Stimulated activated naive CD8-positive, alpha-beta T cell treated with anti-CD3 and anti-CD28 coated beads, Interleukin-15, amount 100 ng/mL, for 72 hours (primary cell): Measurements from ENCODE around the gene SH3RF3.
"Not testable (repeated sequence)": the region's sequence is repeated elsewhere in the genome, so short reads cannot be mapped to it uniquely, and the experiment has no call there.

Experiments used
- ATAC-seq: fragments of 150-1000 bp; cut with Tn5 transposase; 2 replicates; pipeline ENCODE4 v1.10.0; 2021; ENCODE audit warnings: mild to moderate bottlenecking, moderate library complexity
- DNase-seq, 2 donors: peaks; one replicate each; pipeline ENCODE4 v3.0.0; 2021 to 2022
- H3K27ac Mint-ChIP-seq, 2 donors: one replicate each; pipeline ENCODE4 v1.8.0; 2022; ENCODE audit warnings: mild to moderate bottlenecking in 2 of 2, mixed read lengths in 2 of 2, moderate library complexity in 2 of 2
- H3K27me3 Mint-ChIP-seq: one replicate; pipeline ENCODE4 v1.8.0; 2022; ENCODE audit warnings: mixed read lengths
- H3K4me1 Mint-ChIP-seq: one replicate; pipeline ENCODE4 v1.8.0; 2022; ENCODE audit warnings: mild to moderate bottlenecking, mixed read lengths
- H3K4me3 Mint-ChIP-seq, 2 donors: one replicate each; pipeline ENCODE4 v1.8.0; 2022; ENCODE audit warnings: mild to moderate bottlenecking in 2 of 2, mixed read lengths in 2 of 2, moderate library complexity in 1 of 2
- H3K9me3 Mint-ChIP-seq, 2 donors: one replicate each; pipeline ENCODE4 v1.8.0; 2022; ENCODE audit warnings: mixed read lengths in 2 of 2

Gene SH3RF3

GRCh38 chr2:109216332-109216731 lies 87.3 kb downstream of the SH3RF3 start:
- no peak for DNase-seq

DNA sequence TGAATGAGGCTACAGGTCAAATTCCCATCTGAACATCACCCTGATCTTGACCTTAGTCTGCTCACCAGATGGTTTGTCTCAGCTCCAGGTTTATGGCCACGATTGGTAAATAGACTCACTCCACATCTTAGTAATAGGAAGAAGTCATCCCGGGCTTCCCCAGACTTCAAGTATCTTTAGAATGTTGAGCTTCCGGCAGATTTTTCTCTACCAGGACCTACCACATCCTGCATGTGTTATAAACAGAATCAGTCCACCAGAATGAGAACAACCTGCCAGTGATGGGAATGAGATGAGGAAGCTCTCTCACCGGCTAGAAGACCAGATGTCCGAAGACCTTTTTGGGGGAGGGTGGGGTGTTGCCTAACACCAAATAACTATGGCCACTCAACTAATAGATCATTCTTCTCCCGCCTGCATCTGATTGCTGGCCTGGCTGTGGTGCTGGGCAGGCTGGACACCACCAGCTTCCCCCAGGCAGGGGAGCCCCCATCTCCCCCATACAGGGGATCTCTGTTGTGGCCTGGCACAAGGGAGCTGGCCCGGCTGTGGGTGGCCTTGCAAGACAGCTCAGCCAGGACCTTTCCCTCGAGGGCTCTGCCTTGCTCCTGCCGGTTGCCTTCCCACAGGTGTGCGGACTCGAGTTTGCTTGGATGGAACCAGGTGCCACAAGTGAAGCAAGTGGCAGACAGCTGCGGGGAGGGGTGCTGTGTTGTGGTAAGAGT lies 88.5 kb downstream of the SH3RF3 start:
- no peak for DNase-seq
- no peak for ATAC-seq
- peaks cover 66% of the 10 kb centered on the region for H3K4me1 Mint-ChIP-seq

More at GRCh38 chr2:109216332-109216731, 87.3 kb downstream of the SH3RF3 start:
- Mint-ChIP-seq H3K27ac (no peak overlapping the region), H3K4me1 (peaks cover 70% of the 10 kb centered on the region), H3K9me3 (no peaks in the 10 kb centered on the region), H3K27me3 (peaks cover 65% of the 10 kb centered on the region), H3K4me3 (no peak overlapping the region)
- no peak for ATAC-seq

GRCh38 chr2:109218087-109218791 lies 89.2 kb downstream of the SH3RF3 start:
- Mint-ChIP-seq H3K27me3 (peaks cover 46% of the 10 kb centered on the region), H3K27ac (peak overlapping the region in 1 of 2 donors; percentile 70), H3K4me1 (peaks cover 63% of the 10 kb centered on the region), H3K9me3 (no peaks in the 10 kb centered on the region), H3K4me3 (peak overlapping the region; percentile 63 to 71)
- no peak for ATAC-seq
- no peak for DNase-seq

More for the DNA sequence above, 88.5 kb downstream of the SH3RF3 start:
- peak overlapping the region; percentile 63 to 71 for H3K4me3 Mint-ChIP-seq
- H3K27ac Mint-ChIP-seq = peak overlapping the region; percentile 43 to 70
- no peaks in the 10 kb centered on the region for H3K9me3 Mint-ChIP-seq
- H3K27me3 Mint-ChIP-seq = peaks cover 53% of the 10 kb centered on the region

- Mint-ChIP-seq H3K4me3 (peak overlapping the region; percentile 27 to 71), H3K4me1 (peaks cover 63% of the 10 kb centered on the region), H3K27ac (no peak overlapping the region), H3K9me3 (no peaks in the 10 kb centered on the region), H3K27me3 (peaks cover 41% of the 10 kb centered on the region)
- DNase-seq (no peak), ATAC-seq (no peak)
Observed at GRCh38 chr2:109218792-109219126, 89.8 kb downstream of the SH3RF3 start.

DNA sequence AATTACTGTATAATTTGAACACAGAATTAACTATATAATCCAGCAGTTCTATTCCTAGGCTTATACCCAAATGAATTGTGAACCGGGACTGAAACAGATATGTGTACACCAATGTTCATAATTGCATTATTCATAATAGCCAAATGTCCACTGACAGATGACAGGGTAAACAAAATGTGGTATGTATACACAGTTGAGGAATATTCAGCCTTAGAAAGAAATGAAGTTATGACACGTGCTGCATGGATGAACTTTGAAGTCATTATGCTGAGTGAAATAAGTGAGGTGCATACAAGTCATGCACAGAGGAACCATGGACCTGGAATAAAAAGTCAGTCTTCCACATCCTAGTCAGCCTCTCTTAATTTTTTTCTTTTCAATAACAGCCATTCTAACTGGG lies 91.9 kb downstream of the SH3RF3 start:
- no peak overlapping the region for H3K27ac Mint-ChIP-seq
- DNase-seq (no peak), ATAC-seq (no peak)
- peaks cover 43% of the 10 kb centered on the region for H3K4me1 Mint-ChIP-seq
- no peaks in the 10 kb centered on the region for H3K9me3 Mint-ChIP-seq
- H3K27me3 Mint-ChIP-seq = peaks cover 26% of the 10 kb centered on the region
- no peak overlapping the region for H3K4me3 Mint-ChIP-seq

DNA sequence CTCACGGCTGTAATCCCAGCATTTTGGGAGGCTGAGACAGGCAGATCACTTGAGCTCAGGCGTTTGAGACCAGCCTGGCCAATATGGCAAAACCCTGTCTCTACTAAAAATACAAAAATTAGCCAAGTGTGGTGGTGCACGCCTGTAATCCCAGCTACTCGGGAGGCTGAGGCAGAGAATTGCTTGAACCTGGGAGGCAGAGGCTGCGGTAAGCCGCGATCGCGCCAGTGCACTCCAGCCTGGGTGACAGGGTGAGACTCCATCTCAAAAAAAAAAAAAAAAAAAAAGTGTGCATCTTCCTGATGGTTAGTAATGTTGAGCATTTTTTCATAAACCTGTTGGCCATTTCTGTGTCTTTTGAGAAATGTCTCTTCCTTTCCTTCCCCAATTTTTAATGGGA lies 92.3 kb downstream of the SH3RF3 start:
- Mint-ChIP-seq H3K27me3 (peaks cover 22% of the 10 kb centered on the region), H3K4me1 (peaks cover 38% of the 10 kb centered on the region)
- not testable (repeated sequence) for H3K27ac Mint-ChIP-seq, DNase-seq, ATAC-seq, H3K9me3 Mint-ChIP-seq, H3K4me3 Mint-ChIP-seq

GRCh38 chr2:109222422-109222821 lies 93.4 kb downstream of the SH3RF3 start:
- peaks cover 11% of the 10 kb centered on the region for H3K27me3 Mint-ChIP-seq
- H3K4me1 Mint-ChIP-seq = peaks cover 27% of the 10 kb centered on the region
- no peak for DNase-seq
- no peaks in the 10 kb centered on the region for H3K9me3 Mint-ChIP-seq
- no peak overlapping the region for H3K27ac Mint-ChIP-seq
- H3K4me3 Mint-ChIP-seq = no peak overlapping the region
- ATAC-seq = no peak

GRCh38 chr2:109222825-109223471 lies 93.9 kb downstream of the SH3RF3 start:
- Mint-ChIP-seq H3K9me3 (no peaks in the 10 kb centered on the region), H3K27me3 (peaks cover 11% of the 10 kb centered on the region), H3K4me3 (no peak overlapping the region), H3K27ac (no peak overlapping the region), H3K4me1 (peaks cover 22% of the 10 kb centered on the region)
- no peak for DNase-seq
- no peak for ATAC-seq

DNA sequence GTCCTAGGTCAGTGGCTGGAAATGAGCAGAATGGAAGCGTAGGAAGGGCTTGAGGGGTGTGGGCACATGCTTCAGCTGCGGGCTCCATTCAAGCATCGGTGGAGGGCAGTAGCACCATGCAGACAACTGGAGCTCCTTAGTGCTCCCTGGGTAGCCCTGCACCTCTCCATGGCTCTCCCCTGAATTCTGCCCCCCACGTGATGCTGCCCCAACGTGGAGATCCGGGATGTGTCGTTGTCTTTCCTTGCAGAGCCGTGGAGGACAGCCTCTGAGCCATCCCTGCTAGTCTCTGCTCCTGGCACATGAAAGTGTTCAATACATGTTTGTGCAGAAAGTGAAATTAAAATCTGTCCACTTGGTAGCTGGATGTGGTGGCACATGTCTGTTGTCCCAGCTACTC lies 94.5 kb downstream of the SH3RF3 start:
- peaks cover 11% of the 10 kb centered on the region for H3K27me3 Mint-ChIP-seq
- no peak for DNase-seq
- H3K27ac Mint-ChIP-seq = no peak overlapping the region
- peaks cover 16% of the 10 kb centered on the region for H3K4me1 Mint-ChIP-seq
- no peaks in the 10 kb centered on the region for H3K9me3 Mint-ChIP-seq
- no peak for ATAC-seq
- H3K4me3 Mint-ChIP-seq = no peak overlapping the region

DNA sequence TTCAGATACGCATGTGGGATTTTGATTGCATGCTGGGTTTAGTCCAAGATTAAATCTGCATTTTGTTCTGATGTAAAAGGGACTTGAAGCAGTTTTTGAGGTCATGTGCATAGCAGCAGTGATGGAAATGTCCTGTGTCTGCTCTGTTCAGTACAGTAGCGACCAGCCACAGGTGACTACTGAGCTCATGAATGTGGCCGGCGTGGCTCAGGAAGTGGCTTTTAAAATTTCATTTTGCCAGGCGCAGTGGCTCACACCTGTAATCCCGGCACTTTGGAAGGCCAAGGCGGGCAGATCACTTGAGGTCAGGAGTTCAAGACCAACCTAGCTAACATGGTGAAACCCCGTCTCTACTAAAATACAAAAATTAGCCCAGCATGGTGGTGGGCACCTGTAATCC lies 95.3 kb downstream of the SH3RF3 start:
- not testable (repeated sequence) for DNase-seq, H3K4me1 Mint-ChIP-seq, ATAC-seq, H3K27me3 Mint-ChIP-seq, H3K4me3 Mint-ChIP-seq, H3K9me3 Mint-ChIP-seq, H3K27ac Mint-ChIP-seq

DNA sequence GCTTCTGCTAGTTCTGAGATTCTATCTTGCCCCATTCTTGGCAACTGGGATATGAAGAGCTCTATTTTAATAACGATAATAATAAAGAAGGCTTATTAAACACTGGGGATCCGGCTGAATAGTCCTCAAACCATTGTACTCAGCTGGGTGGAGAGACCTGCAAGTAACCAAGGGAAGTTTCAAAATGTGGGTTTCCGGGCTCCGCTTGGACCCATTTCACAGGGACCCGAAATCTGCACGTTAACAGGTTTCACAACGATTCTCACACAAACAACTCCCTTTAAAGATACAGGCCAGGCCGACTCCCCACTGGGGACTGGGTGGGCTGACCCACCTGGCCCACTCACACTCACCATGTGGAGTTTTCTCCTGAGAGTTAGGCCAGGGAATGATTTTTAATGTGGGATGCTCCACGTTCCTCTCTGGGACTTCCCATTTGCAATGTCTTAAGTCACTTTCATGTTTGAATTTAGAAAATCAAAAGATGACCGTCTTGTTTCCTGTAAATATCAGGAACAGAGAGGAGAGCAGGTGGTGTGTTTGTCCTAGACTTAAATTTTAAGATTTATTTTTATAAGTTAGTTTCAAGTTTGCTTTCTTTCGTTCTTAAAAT lies 96.3 kb downstream of the SH3RF3 start:
- no peaks in the 10 kb centered on the region for H3K27me3 Mint-ChIP-seq
- no peak overlapping the region for H3K4me3 Mint-ChIP-seq
- DNase-seq (no peak), ATAC-seq (no peak)
- no peak overlapping the region for H3K27ac Mint-ChIP-seq
- peaks cover 10% of the 10 kb centered on the region for H3K4me1 Mint-ChIP-seq
- H3K9me3 Mint-ChIP-seq = no peaks in the 10 kb centered on the region

- no peak overlapping the region for H3K27ac Mint-ChIP-seq
- H3K4me1 Mint-ChIP-seq = peaks cover 19% of the 10 kb centered on the region
- DNase-seq = no peak
- H3K4me3 Mint-ChIP-seq = no peak overlapping the region
- H3K27me3 Mint-ChIP-seq = no peaks in the 10 kb centered on the region
- ATAC-seq = no peak
- H3K9me3 Mint-ChIP-seq = no peaks in the 10 kb centered on the region
Observed at GRCh38 chr2:109226128-109226527, 97.1 kb downstream of the SH3RF3 start.

GRCh38 chr2:109226622-109227021 lies 97.6 kb downstream of the SH3RF3 start:
- Mint-ChIP-seq H3K27me3 (no peaks in the 10 kb centered on the region), H3K4me1 (peaks cover 24% of the 10 kb centered on the region), H3K4me3 (no peak overlapping the region), H3K9me3 (no peaks in the 10 kb centered on the region), H3K27ac (peak overlapping the region in 1 of 2 donors; percentile 58)
- no peak for DNase-seq
- no peak for ATAC-seq

GRCh38 chr2:109229094-109229675 lies 100.2 kb downstream of the SH3RF3 start:
- Mint-ChIP-seq H3K9me3 (no peaks in the 10 kb centered on the region), H3K4me3 (no peak overlapping the region), H3K4me1 (peaks cover 18% of the 10 kb centered on the region), H3K27me3 (no peaks in the 10 kb centered on the region), H3K27ac (no peak overlapping the region)
- DNase-seq (no peak), ATAC-seq (no peak)

DNA sequence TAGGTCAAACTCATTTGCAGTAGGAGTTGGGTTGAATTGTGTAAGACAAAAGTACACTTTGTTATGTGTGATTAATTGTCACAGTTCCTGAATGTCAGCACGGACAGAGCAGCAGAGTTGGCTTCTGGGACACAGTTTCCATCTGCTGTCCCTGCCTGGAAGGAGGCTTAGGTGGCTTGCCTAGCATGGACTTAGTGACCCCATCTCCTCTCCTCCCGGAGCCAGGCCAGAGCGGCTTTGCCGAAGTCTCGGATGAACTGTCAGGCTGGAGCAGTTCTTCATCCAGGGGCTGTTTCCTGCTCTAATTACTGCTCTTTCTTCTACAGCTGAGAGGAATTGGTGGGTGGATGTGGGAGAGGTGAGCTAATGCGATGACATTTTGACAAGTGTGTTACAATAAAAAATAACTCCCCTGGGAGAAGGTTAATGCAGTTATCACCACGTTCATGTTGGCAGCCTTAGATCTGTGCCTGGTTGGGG lies 102.0 kb downstream of the SH3RF3 start:
- DNase-seq = no peak
- no peaks in the 10 kb centered on the region for H3K9me3 Mint-ChIP-seq

More for the DNA sequence above, 102.0 kb downstream of the SH3RF3 start:
- no peak for ATAC-seq
- no peak overlapping the region for H3K4me3 Mint-ChIP-seq
- peaks cover 18% of the 10 kb centered on the region for H3K4me1 Mint-ChIP-seq
- peak overlapping the region in 1 of 2 donors; percentile 93 for H3K27ac Mint-ChIP-seq
- H3K27me3 Mint-ChIP-seq = no peaks in the 10 kb centered on the region
